Hepatocyte (in vitro differentiated cells): ENCODE results near the gene ALDH1A3.

Source experiments
- EZH2 ChIP-seq: fragments of 200-600 bp; sonication (generic); IDR thresholded peaks from 2 replicates; pipeline ENCODE4 v1.6.1; 2016; ENCODE audit warnings: antibody characterized with exemption, mild to moderate bottlenecking, borderline replicate concordance
- EZH2phosphoT487 ChIP-seq: fragments of 200-600 bp; sonication (generic); IDR thresholded peaks from one replicate; pipeline ENCODE4 v1.6.1; 2018; ENCODE audit warnings: antibody characterized with exemption, mild to moderate bottlenecking, low read depth, moderate library complexity; ENCODE audit not compliant: unreplicated experiment, severe bottlenecking
- TF ChIP-seq, protein P1 (sequence below): fragments of 200-600 bp; sonication (generic); IDR thresholded peaks from 2 replicates; pipeline ENCODE4 v1.5.1; 2016; ENCODE audit warnings: antibody characterized with exemption, mild to moderate bottlenecking; ENCODE audit not compliant: poor library complexity

- TF ChIP-seq, protein P1, sequence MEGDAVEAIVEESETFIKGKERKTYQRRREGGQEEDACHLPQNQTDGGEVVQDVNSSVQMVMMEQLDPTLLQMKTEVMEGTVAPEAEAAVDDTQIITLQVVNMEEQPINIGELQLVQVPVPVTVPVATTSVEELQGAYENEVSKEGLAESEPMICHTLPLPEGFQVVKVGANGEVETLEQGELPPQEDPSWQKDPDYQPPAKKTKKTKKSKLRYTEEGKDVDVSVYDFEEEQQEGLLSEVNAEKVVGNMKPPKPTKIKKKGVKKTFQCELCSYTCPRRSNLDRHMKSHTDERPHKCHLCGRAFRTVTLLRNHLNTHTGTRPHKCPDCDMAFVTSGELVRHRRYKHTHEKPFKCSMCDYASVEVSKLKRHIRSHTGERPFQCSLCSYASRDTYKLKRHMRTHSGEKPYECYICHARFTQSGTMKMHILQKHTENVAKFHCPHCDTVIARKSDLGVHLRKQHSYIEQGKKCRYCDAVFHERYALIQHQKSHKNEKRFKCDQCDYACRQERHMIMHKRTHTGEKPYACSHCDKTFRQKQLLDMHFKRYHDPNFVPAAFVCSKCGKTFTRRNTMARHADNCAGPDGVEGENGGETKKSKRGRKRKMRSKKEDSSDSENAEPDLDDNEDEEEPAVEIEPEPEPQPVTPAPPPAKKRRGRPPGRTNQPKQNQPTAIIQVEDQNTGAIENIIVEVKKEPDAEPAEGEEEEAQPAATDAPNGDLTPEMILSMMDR: no peak
- no peak for TF ChIP-seq EZH2
- TF ChIP-seq EZH2phosphoT487: no peak
Measured at GRCh38 chr15:100926258-100926657, 46.6 kb downstream of the ALDH1A3 start.
